DOHH2 (cell line): ENCODE results near the gene NCOA4.

Source experiments
- H3F3A ChIP-seq: fragments of 200-600 bp; sonication (generic), shearing (Covaris generic); 2 replicates; pipeline ENCODE4 v1.6.0; 2016; ENCODE audit warnings: antibody characterized with exemption, mild to moderate bottlenecking; ENCODE audit not compliant: control insufficient read depth, insufficient read depth
- H3K27ac ChIP-seq: fragments of 200-600 bp; sonication (generic); 2 replicates; pipeline ENCODE4 v1.5.1; 2014; ENCODE audit warnings: low read depth, mild to moderate bottlenecking, low read length, moderate library complexity
- H3K27me3 ChIP-seq: fragments of 200-600 bp; sonication (generic); 2 replicates; pipeline ENCODE4 v1.6.1; 2014; ENCODE audit warnings: mild to moderate bottlenecking, low read length, mixed read lengths; ENCODE audit not compliant: control insufficient read depth
- H3K36me3 ChIP-seq: fragments of 200-600 bp; sonication (generic); 2 replicates; pipeline ENCODE4 v1.6.1; 2014; ENCODE audit warnings: mild to moderate bottlenecking, low read length, moderate library complexity, mixed read lengths; ENCODE audit not compliant: control insufficient read depth
- H3K4me1 ChIP-seq: fragments of 200-600 bp; sonication (generic); 2 replicates; pipeline ENCODE4 v1.6.1; 2014; ENCODE audit warnings: mild to moderate bottlenecking, low read length, mixed read lengths; ENCODE audit not compliant: control insufficient read depth
- H3K4me2 ChIP-seq: fragments of 200-600 bp; sonication (generic); 2 replicates; pipeline ENCODE4 v1.6.0; 2014; ENCODE audit warnings: mild to moderate bottlenecking, low read length, moderate library complexity
- H3K4me3 ChIP-seq: fragments of 200-600 bp; sonication (generic); 2 replicates; pipeline ENCODE4 v1.5.1; 2014; ENCODE audit warnings: mild to moderate bottlenecking, low read length, mixed read lengths
- H3K79me2 ChIP-seq: fragments of 200-600 bp; sonication (generic); 2 replicates; pipeline ENCODE4 v1.6.1; 2014; ENCODE audit warnings: mild to moderate bottlenecking, low read length, mixed read lengths; ENCODE audit not compliant: control insufficient read depth
- H3K9me2 ChIP-seq: fragments of 200-600 bp; sonication (generic); replicated peaks from 2 replicates; pipeline ENCODE4 v1.6.1; 2014; ENCODE audit warnings: mild to moderate bottlenecking, low read length, mixed read lengths; ENCODE audit not compliant: control insufficient read depth
- H3K9me3 ChIP-seq: fragments of 200-600 bp; sonication (generic); 2 replicates; pipeline ENCODE4 v1.6.1; 2014; ENCODE audit warnings: antibody characterized with exemption, low read length, mixed read lengths; ENCODE audit not compliant: control insufficient read depth, insufficient read depth
- H4K20me1 ChIP-seq: fragments of 200-600 bp; sonication (generic); 2 replicates; pipeline ENCODE4 v1.6.0; 2014; ENCODE audit warnings: low read depth, mild to moderate bottlenecking, antibody characterized with exemption, low read length, moderate library complexity; ENCODE audit not compliant: control insufficient read depth, insufficient read depth
- EZH2phosphoT487 ChIP-seq: fragments of 200-600 bp; sonication (generic); IDR thresholded peaks from 2 replicates; pipeline ENCODE4 v1.6.1; 2017; ENCODE audit warnings: borderline replicate concordance, mild to moderate bottlenecking, antibody characterized with exemption, low read length, moderate library complexity, mixed read lengths
- TF ChIP-seq, protein P1 (sequence below): fragments of 200-600 bp; sonication (generic); IDR thresholded peaks from one replicate; pipeline ENCODE4 v1.5.1; 2014; ENCODE audit warnings: antibody characterized with exemption, mild to moderate bottlenecking, low read depth, low read length; ENCODE audit not compliant: poor library complexity, severe bottlenecking

NCOA4 gene

DNA sequence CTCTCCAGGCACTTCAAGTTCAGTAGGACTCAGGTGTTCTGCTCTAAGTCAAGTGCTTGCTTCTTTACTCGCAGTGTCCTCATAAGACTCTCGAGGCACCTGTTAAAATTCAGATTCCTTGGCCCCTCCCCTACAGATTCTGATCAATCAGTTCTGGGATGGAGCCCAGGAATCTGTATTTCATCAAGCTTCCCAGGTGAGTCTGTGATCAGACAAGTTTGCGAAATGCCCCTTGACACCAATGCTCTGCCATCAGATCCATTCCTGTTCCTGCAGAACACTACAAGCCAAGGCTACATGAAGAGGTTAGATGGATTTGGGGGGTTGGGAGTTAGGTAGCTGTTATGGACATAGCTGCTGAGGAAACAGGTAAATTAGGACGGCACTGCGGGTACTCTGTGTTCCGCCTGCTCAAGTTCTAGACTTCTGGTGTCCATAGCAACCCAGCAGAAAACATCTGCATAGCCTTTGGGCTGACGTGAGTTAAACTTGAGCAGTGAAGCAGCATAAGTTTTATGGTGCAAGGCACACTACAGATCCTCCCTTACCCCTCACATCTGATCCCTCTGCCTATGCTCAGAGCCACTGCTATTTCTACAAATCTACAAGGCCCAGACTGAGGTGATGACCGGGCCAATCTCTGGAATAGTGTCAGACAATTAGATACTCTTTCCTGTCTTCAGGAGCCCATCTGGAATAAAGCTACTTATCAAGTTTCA is 6.8 kb upstream of the NCOA4 start:
- H3K4me3 ChIP-seq: no peak overlapping the region
- no peaks in the 10 kb centered on the region for H3K9me2 ChIP-seq
- no peaks in the 10 kb centered on the region for H4K20me1 ChIP-seq
- 0 out of 2 replicates have a peak, but pooled peaks cover 4% of the 10 kb centered on the region for H3K27me3 ChIP-seq
- no peak overlapping the region for H3K27ac ChIP-seq
- H3K4me1 ChIP-seq: no peaks in the 10 kb centered on the region
- no peaks in the 10 kb centered on the region for H3K36me3 ChIP-seq
- TF ChIP-seq, protein P1, sequence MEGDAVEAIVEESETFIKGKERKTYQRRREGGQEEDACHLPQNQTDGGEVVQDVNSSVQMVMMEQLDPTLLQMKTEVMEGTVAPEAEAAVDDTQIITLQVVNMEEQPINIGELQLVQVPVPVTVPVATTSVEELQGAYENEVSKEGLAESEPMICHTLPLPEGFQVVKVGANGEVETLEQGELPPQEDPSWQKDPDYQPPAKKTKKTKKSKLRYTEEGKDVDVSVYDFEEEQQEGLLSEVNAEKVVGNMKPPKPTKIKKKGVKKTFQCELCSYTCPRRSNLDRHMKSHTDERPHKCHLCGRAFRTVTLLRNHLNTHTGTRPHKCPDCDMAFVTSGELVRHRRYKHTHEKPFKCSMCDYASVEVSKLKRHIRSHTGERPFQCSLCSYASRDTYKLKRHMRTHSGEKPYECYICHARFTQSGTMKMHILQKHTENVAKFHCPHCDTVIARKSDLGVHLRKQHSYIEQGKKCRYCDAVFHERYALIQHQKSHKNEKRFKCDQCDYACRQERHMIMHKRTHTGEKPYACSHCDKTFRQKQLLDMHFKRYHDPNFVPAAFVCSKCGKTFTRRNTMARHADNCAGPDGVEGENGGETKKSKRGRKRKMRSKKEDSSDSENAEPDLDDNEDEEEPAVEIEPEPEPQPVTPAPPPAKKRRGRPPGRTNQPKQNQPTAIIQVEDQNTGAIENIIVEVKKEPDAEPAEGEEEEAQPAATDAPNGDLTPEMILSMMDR: no peak
- TF ChIP-seq EZH2phosphoT487: no peak
- H3F3A ChIP-seq: no peaks in the 10 kb centered on the region
- H3K9me3 ChIP-seq: no peaks in the 10 kb centered on the region
- H3K4me2 ChIP-seq: no peak overlapping the region
- H3K79me2 ChIP-seq: no peaks in the 10 kb centered on the region

DNA sequence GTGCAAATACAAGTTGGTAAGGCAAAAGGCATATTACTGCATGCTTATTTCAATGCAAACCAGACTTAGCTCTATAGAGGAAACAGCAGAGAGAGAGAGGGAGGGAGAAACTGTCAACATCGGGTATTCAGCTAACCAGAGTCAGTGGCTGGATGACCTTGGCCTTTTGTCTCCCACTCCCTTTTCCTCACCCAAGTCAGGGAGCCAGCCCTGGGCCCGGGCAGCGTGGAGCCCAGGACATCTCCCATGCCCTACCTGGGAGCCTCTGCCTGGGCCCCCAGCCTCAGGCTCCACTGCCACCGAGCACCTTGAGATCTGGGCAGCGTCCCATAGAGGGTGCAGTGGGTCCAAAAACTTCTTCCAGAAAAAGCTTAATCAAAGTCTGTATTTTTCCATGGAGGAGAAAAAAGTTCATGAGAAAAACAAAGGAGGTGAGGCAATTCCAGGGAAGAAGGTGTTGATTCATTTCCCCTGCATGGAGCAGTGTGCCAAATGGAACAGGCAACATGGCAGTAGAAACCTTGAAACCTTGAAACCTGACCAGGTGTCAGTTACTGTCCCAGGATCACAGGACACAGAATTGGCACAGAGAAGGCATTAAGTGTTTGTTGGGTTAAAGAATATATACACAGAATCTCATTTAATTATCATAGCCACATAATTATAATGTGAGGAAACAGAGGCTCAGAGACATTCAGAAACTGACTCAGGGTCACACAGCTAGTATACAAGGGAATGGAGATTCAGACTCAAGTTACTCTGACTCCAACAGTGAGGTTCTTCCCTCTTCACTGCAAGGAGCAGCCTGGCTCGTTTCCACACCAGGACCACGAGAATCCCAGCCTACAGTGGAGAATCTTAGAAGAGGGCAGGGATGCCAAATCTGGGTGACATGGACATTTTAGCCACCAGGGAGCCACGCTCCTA is 5.8 kb upstream of the NCOA4 start:
- Histone ChIP-seq H3K4me3 (no peak overlapping the region), H3K4me1 (no peaks in the 10 kb centered on the region), H3K4me2 (no peak overlapping the region), H4K20me1 (no peaks in the 10 kb centered on the region), H3K27me3 (0 out of 2 replicates have a peak, but pooled peaks cover 4% of the 10 kb centered on the region), H3F3A (no peaks in the 10 kb centered on the region), H3K9me2 (no peaks in the 10 kb centered on the region), H3K36me3 (no peaks in the 10 kb centered on the region), H3K27ac (no peak overlapping the region), H3K9me3 (no peaks in the 10 kb centered on the region), H3K79me2 (no peaks in the 10 kb centered on the region)
- TF ChIP-seq, protein P1: no peak
- no peak for TF ChIP-seq EZH2phosphoT487

DNA sequence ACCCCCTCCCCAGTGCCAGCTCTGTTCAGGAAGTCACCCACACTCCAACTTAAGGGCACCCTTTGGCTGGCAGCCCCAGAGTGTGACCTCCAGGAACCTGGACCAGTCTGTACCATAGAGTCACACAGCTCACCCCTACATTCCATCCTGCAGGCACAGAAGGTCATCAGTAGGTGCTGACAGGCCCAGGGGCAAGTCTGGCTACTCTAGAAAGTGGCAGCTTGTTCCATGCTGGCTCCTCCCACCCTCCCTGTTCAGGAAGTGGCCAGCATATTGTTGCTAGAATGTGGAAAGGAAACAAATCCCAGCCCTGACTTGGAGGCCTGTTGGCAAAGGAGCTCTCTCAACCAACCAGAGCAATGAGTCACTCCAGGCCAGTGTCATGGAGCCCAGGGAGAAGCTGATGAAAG is 3.2 kb upstream of the NCOA4 start:
- Histone ChIP-seq H3K79me2 (peaks cover 20% of the 10 kb centered on the region), H3K9me3 (no peaks in the 10 kb centered on the region), H3K4me1 (peaks cover 13% of the 10 kb centered on the region), H4K20me1 (peaks cover 6% of the 10 kb centered on the region; the same call in 1 of the 2 replicates), H3K27ac (no peak overlapping the region), H3K4me3 (no peak overlapping the region), H3K36me3 (peaks cover 9% of the 10 kb centered on the region; the same call in 1 of the 2 replicates), H3K4me2 (no peak overlapping the region), H3K9me2 (no peaks in the 10 kb centered on the region), H3F3A (peaks cover 3% of the 10 kb centered on the region; the same call in 1 of the 2 replicates), H3K27me3 (no peaks in the 10 kb centered on the region)
- no peak for TF ChIP-seq EZH2phosphoT487
- TF ChIP-seq, protein P1: no peak
